ENCODE measurements around the gene TSEN34.

The TSEN34 gene

GRCh38 chr19:54190503-54191010 lies 551 bp upstream of the TSEN34 start:
- Histone ChIP-seq H3K4me3 (ENCODE audit: low read depth, low read length) (peak overlapping the region; percentile 64), H3K27ac (ENCODE audit: extremely low read depth, low read depth, low read length) (peak overlapping the region; percentile 90), H3K9me3 (ENCODE audit: control insufficient read depth, insufficient read depth, low read depth, low read length) (no peaks in the 10 kb centered on the region), H3K4me1 (ENCODE audit: control insufficient read depth, insufficient read depth, low read length) (peaks cover 14% of the 10 kb centered on the region), H3K36me3 (ENCODE audit: control insufficient read depth in 2 of 2, insufficient read depth in 1 of 2, low read length in 2 of 2) (peaks cover 32 to 44% of the 10 kb centered on the region in 2 experiments)
- CTCF ChIA-PET: interaction anchor here (1.0 to 1.5 kb wide), 2 partner anchors 8 to 42 kb away, joined by 3 to 4 read pairs; no protein-coding TSS in a partner anchor
- no peak for TF ChIP-seq ZNF707 (tag by site-specific recombination; IDR thresholded peaks at IDR 0.05)
- TF ChIP-seq ZNF561 (tag by site-specific recombination; IDR thresholded peaks at IDR 0.05; ENCODE audit: borderline replicate concordance): no peak
- 0 out of 2 replicates have a peak, but pooled peaks have one; percentile 12 for TF ChIP-seq ZEB2 (tag by site-specific recombination; IDR thresholded peaks at IDR 0.05)
- TF ChIP-seq YY2 (tag by site-specific recombination; IDR thresholded peaks at IDR 0.05): no peak; the same call in 1 of the 2 replicates
- TF ChIP-seq ZBTB48 (tag by site-specific recombination; IDR thresholded peaks at IDR 0.05): no peak
- TF ChIP-seq GLI2 (tag by site-specific recombination; IDR thresholded peaks at IDR 0.05; ENCODE audit: borderline replicate concordance, low read depth): no peak
- 0 out of 2 replicates have a peak, but pooled peaks have one; percentile 1 for TF ChIP-seq ZBTB20 (tag by site-specific recombination; IDR thresholded peaks at IDR 0.05)
- TF ChIP-seq ZNF335 (tag by site-specific recombination; conservative IDR thresholded peaks at IDR 0.05): peak; percentile 82
- TF ChIP-seq ZNF155 (tag by site-specific recombination; IDR thresholded peaks at IDR 0.05): no peak
- no peak for TF ChIP-seq ZSCAN23 (tag by site-specific recombination; IDR thresholded peaks at IDR 0.05)
- TF ChIP-seq ZBTB7A (tag by site-specific recombination; IDR thresholded peaks at IDR 0.05; ENCODE audit: low read depth): no peak
- no peak for TF ChIP-seq ZNF350 (tag by site-specific recombination; IDR thresholded peaks at IDR 0.05)
- 0 out of 2 replicates have a peak, but pooled peaks have one; percentile 8 for TF ChIP-seq KLF17 (tag by site-specific recombination; IDR thresholded peaks at IDR 0.05)
- no peak for TF ChIP-seq ZNF585B (tag by site-specific recombination; IDR thresholded peaks at IDR 0.05)
- no peak for TF ChIP-seq ZNF48 (tag by site-specific recombination; IDR thresholded peaks at IDR 0.05)
- TF ChIP-seq SP2 (tag by site-specific recombination; IDR thresholded peaks at IDR 0.05): peak; percentile 38
- TF ChIP-seq ZNF785 (tag by site-specific recombination; IDR thresholded peaks at IDR 0.05): no peak
- peak; percentile 89 for TF ChIP-seq ZNF629 (tag by site-specific recombination; IDR thresholded peaks at IDR 0.05)
- no peak for TF ChIP-seq MEIS1 (CRISPR knock-in tag; IDR thresholded peaks at IDR 0.05; ENCODE audit: borderline replicate concordance)
- TF ChIP-seq ZBTB21 (tag by site-specific recombination; IDR thresholded peaks at IDR 0.05): peak; percentile 53; the same call in 1 of the 2 replicates
- TF ChIP-seq GLIS1 (tag by site-specific recombination; IDR thresholded peaks at IDR 0.05): peak; percentile 21; the same call in 1 of the 2 replicates
- TF ChIP-seq KLF10 (tag by site-specific recombination; IDR thresholded peaks at IDR 0.05): no peak
- TF ChIP-seq ZBTB17 (tag by site-specific recombination; IDR thresholded peaks at IDR 0.05): peak; percentile 67
- POLR2A ChIA-PET: interaction anchor here (0.5 to 6.4 kb wide), 10 partner anchors 10 to 273 kb away, joined by 3 to 241 read pairs (median 16); partner anchors contain the start of genes CNOT3, LENG1, LENG9 and PRPF31

GRCh38 chr19:54191811-54192453 lies 824 bp downstream of the TSEN34 start:
- TF ChIP-seq ZBTB20 (tag by site-specific recombination; IDR thresholded peaks at IDR 0.05): peak; percentile 51; the same call in 1 of the 2 replicates
- no peak for TF ChIP-seq ZNF10 (tag by site-specific recombination; IDR thresholded peaks at IDR 0.05)
- TF ChIP-seq ZNF26 (tag by site-specific recombination; IDR thresholded peaks at IDR 0.05): no peak
- ChIA-PET POLR2A (interaction anchor here (0.7 to 6.4 kb wide), 8 partner anchors 8 to 276 kb away, joined by 3 to 241 read pairs (median 41); partner anchors contain the start of genes CNOT3, LENG1, RPS9 and TMC4), CTCF (interaction anchor here (0.7 to 1.4 kb wide), 4 partner anchors 9 to 74 kb away, joined by 3 to 5 read pairs (median 4); no protein-coding TSS in a partner anchor)
- no peaks in the 10 kb centered on the region for H3K9me3 ChIP-seq (ENCODE audit: control insufficient read depth, insufficient read depth, low read depth, low read length)
- peaks cover 14% of the 10 kb centered on the region for H3K4me1 ChIP-seq (ENCODE audit: control insufficient read depth, insufficient read depth, low read length)
- H3K36me3 ChIP-seq (ENCODE audit: control insufficient read depth in 2 of 2, insufficient read depth in 1 of 2, low read length in 2 of 2): peaks cover 32 to 38% of the 10 kb centered on the region in 2 experiments
- peak overlapping the region; percentile 90 for H3K27ac ChIP-seq (ENCODE audit: extremely low read depth, low read depth, low read length)
- H3K4me3 ChIP-seq (ENCODE audit: low read depth, low read length): peak overlapping the region; percentile 64

All from HEK293 (cell line).